Ovary (tissue), 9 donors: ENCODE results near the gene PITPNM3. TPM values are rescaled to one million over a fixed set of nuclear protein-coding genes. Genes with fewer than 3 reads are reported as not detected.

ENCODE experiments used
- DNase-seq, 5 donors: peaks; one replicate each; pipeline ENCODE4 v3.0.0-alpha.2; 2019 to 2020
- H3K27ac ChIP-seq, 2 donors: fragments of 200-600 bp; one replicate each; pipeline versions ENCODE4 v1.5.1 to v1.8.0; 2019 to 2022
- H3K27me3 ChIP-seq: fragments of 200-600 bp; one replicate; pipeline ENCODE4 v1.8.0; 2022
- H3K36me3 ChIP-seq: fragments of 200-600 bp; sonication (generic); one replicate; pipeline ENCODE4 v1.5.1; 2019
- H3K4me1 ChIP-seq: one replicate; pipeline ENCODE4 v1.8.1; 2013; ENCODE audit warnings: mild to moderate bottlenecking, moderate library complexity; ENCODE audit not compliant: insufficient read depth
- H3K4me3 ChIP-seq: fragments of 200-600 bp; sonication (generic); one replicate; pipeline ENCODE4 v1.5.1; 2017
- H3K9me3 ChIP-seq, 2 donors: fragments of 200-600 bp in 1 of 2; sonication (generic) in 1 of 2; one replicate each; pipeline versions ENCODE4 v1.5.1 to v1.8.1; 2013 to 2019; ENCODE audit warnings: mild to moderate bottlenecking in 1 of 2, moderate library complexity in 1 of 2
- CTCF ChIP-seq, 3 donors: fragments of 450-650 bp in 2 of 3; fragments of 200-600 bp in 1 of 3; IDR thresholded peaks; one replicate each; pipeline versions ENCODE4 v1.5.1 to v1.8.0; 2016 to 2022; ENCODE audit warnings: antibody characterized with exemption in 3 of 3, mild to moderate bottlenecking in 1 of 3
- EP300 ChIP-seq: sonication (generic); formaldehyde crosslinking; IDR thresholded peaks from one replicate; pipeline ENCODE4 v1.6.1; 2017; ENCODE audit warnings: antibody characterized with exemption
- POLR2A ChIP-seq: fragments of 450-650 bp; IDR thresholded peaks from one replicate; pipeline ENCODE4 v1.6.1; 2017; ENCODE audit warnings: antibody characterized with exemption, mild to moderate bottlenecking, moderate library complexity
- WGBS, 3 donors: extraction: QIAGEN DNeasy Blood & Tissue Kit in 1 of 3; methylation state at CpG; one replicate each; pipeline versions ENCODE4 v1.1.5 to v1.1.7; 2013 to 2017; 5-methylcytosine and 5-hydroxymethylcytosine counted together
- intact Hi-C, 4 donors: fragments of 100-400 bp; cut with DNase I; formaldehyde crosslinking; loops; one replicate each; pipeline versions ENCODE4 v1.11.0 to v1.15.1; 2022 to 2023
- polyA plus RNA-seq, 2 donors: library from polyadenylated mRNA; stranded (reverse); fragments of 200-250 nt in 1 of 2; fragments of 350-450 nt in 1 of 2; fragmentation: Illumina TruSeq in 1 of 2; extraction: RNeasy Lipid Tissue Mini Kit (QIAGEN cat#74804) in 1 of 2; gene quantifications; one replicate each; pipeline ENCODE4 v1.2.3, GENCODE V29; 2013 to 2014
- total RNA-seq, 7 donors: library from RNA; depleted of rRNA in 2 of 7; stranded (reverse); fragments of >200 nt in 2 of 7; fragmentation: NEBNext Ultra II Directional in 3 of 7; extraction: Animal tissue kit (Norgen Biotek cat#: 25700) in 3 of 7; gene quantifications; one replicate each; pipeline versions ENCODE4 v1.1.0 to v1.2.4, GENCODE V29; 2016 to 2023
- donor health status: DM: no; HTN: no; CAD: no; lungs with moderate emphysema.
- donor health status: DM: no; HTN: no; CAD: no.
- donor health status: Bipolar disorder and iron deficiency.
- donor health status: DM: yes; HTN: yes; CAD: no.
- donor health status: DM: no; HTN: no; CAD: no.
- donor health status: DM: yes; HTN: yes; CAD: no.

Gene PITPNM3
- total and polyA plus RNA-seq, 9 donors: 10.0 to 68.7 (median 17.9) TPM

- 71 to 93% (median 85%) methylated on average over 5 of the region's 5 CpGs for WGBS, 3 donors
- Histone ChIP-seq H3K9me3 (no peaks in the 10 kb centered on the region), H3K27ac (no peak overlapping the region), H3K4me1 (peaks cover 1% of the 10 kb centered on the region), H3K27me3 (no peaks in the 10 kb centered on the region), H3K4me3 (no peak overlapping the region), H3K36me3 (no peaks in the 10 kb centered on the region)
- TF ChIP-seq CTCF (IDR thresholded peaks at IDR 0.05): no peak
- no peak for TF ChIP-seq EP300
- intact Hi-C loops: no loop called here
- DNase-seq: no peak
Observed at GRCh38 chr17:6532441-6532885, 23.9 kb downstream of the PITPNM3 start.

GRCh38 chr17:6531575-6531974 lies 24.8 kb downstream of the PITPNM3 start:
- no peak overlapping the region for H3K27ac ChIP-seq
- intact Hi-C loops: no loop called here
- 82 to 95% (median 90%) methylated on average over 7 of the region's 7 CpGs for WGBS, 3 donors

GRCh38 chr17:6530324-6530920 lies 25.9 kb downstream of the PITPNM3 start:
- no peaks in the 10 kb centered on the region for H3K9me3 ChIP-seq
- H3K4me1 ChIP-seq: peaks cover 1% of the 10 kb centered on the region
- TF ChIP-seq POLR2A (no peak), CTCF (IDR thresholded peaks at IDR 0.05) (no peak), EP300 (no peak)
- H3K4me3 ChIP-seq: no peak overlapping the region
- intact Hi-C loops: no loop called here
- H3K27me3 ChIP-seq: no peaks in the 10 kb centered on the region
- no peak for DNase-seq
- H3K36me3 ChIP-seq: no peaks in the 10 kb centered on the region
- no peak overlapping the region for H3K27ac ChIP-seq
- 88 to 95% (median 94%) methylated on average over 5 of the region's 5 CpGs for WGBS, 3 donors

More at GRCh38 chr17:6531575-6531974, 24.8 kb downstream of the PITPNM3 start:
- TF ChIP-seq EP300 (no peak), CTCF (IDR thresholded peaks at IDR 0.05) (no peak), POLR2A (no peak)
- Histone ChIP-seq H3K4me3 (no peak overlapping the region), H3K9me3 (no peaks in the 10 kb centered on the region), H3K27me3 (no peaks in the 10 kb centered on the region), H3K4me1 (peaks cover 1% of the 10 kb centered on the region), H3K36me3 (no peaks in the 10 kb centered on the region)
- DNase-seq: no peak

- intact Hi-C loops: no loop called here
- H3K27me3 ChIP-seq: no peaks in the 10 kb centered on the region
- H3K27ac ChIP-seq: no peak overlapping the region
- no peaks in the 10 kb centered on the region for H3K36me3 ChIP-seq
- H3K4me3 ChIP-seq: no peak overlapping the region
- no peak for DNase-seq
- H3K4me1 ChIP-seq: no peaks in the 10 kb centered on the region
- no peak for TF ChIP-seq EP300
- TF ChIP-seq CTCF (IDR thresholded peaks at IDR 0.05): no peak
- TF ChIP-seq POLR2A: no peak
- H3K9me3 ChIP-seq: no peaks in the 10 kb centered on the region
- 52 to 53% (median 53%) methylated on average over 3 of the region's 3 CpGs for WGBS, 3 donors
Observed at GRCh38 chr17:6528557-6528956, 27.8 kb downstream of the PITPNM3 start.
